HTERT RPE-1 (cell line): ENCODE results near the gene SGPP1.
"Not testable (repeated sequence)": the region's sequence is repeated elsewhere in the genome, so short reads cannot be mapped to it uniquely, and the experiment has no call there.

Source experiments
- in situ Hi-C: fragments of 300-500 bp; cut with MboI; formaldehyde crosslinking; loops from 4 replicates; pipeline ENCODE4 v1.14.3; 2020; ENCODE audit warnings: low sequenced_read_pairs

SGPP1 gene

DNA sequence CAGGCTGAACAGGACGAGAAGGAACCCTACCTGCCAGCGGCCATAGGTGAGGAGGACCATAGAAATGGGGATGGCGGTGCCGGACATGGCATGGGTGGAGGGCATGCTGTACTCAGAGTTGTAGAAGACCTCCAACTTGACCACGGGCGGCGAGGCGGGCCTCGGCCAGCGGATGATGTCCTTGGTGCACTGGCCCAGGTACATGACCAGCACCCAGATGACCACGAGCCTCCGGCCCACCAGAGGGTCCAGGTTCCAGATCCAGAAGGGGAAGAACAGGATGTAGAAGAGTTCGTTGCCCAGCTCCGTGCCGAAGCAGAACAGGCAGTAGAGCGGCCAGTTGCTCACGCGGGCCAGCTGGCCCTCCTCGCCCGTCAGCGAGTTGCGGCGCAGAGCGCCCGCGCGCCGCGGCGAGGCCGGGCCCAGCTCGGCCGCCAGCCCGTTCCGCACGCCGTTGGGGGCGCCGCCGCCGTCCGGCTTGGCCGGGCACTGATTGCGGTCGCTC is 582 bp downstream of the SGPP1 start:
- in situ Hi-C loops, result no loop called here

GRCh38 chr14:63726499-63726898 is 1.4 kb downstream of the SGPP1 start:
- in situ Hi-C loops, result no loop called here

DNA sequence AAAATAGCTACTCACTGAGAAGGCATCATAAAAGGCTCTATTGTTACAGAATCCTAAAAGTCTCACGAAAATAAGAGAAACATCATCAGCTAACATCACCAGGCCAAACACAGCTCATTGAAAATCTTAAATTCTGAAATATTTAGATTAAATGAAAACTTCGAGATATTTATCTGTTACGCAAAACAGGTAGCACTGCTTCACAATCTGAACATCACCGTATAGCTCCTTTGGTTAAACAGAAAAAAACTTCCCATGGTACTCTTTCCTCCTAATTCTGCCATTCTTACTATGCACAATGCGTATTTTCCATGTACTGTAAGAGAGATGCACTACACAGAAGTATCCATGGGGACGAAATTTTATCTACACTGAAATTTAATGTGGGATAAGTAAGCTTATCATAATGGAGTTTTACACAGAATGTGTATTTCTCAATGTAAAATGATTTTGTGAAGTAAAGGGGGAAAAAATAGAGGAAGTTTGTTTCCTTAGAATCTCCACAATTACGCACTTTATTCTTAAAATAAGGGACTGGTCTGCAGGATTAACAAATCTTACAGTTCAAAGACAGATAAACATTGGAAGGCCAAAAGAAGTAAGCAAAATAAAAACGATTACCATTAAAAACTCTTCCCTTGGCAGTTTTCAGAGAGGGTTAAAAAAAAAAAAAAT is 1.9 kb downstream of the SGPP1 start:
- in situ Hi-C loops, result no loop called here

DNA sequence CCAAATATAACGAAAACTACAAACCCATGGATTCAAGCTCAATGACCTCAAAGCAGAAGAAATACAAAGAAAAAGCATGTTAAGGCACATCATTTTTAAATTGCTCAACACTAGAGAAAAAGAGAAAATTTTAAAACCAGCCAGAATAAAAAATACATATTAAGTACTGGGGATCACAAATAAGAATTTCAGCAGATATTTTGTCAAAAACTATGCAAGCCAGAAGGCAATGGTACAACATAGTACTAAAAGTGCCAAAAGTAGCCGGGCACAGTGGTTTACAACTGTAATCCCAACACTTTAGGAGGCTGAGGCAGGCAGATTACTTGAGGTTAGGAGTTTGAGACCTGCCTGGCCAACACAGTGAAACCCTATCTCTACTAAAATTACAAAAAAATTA is 10.2 kb downstream of the SGPP1 start:
- in situ Hi-C loops, result no loop called here

DNA sequence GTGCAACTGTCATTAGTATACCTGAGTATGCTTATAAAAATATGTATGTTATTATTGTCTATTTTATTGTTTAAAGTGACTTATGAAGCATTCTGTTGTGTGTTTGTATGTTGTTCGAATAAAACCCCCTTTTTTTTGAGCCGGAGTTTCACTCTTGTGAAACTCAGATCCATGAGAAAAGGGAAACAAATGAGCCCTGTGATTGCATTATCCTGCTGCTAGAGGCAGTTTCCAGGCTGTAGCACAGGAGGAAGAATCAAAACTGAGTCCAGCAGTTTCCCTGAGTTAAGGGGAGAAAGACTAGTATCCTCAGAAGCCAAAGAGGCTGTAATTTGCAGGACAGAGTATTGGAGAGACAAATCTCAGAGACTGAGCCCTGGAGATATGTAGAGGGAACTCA is 12.5 kb downstream of the SGPP1 start:
- in situ Hi-C loops, result no loop called here

- in situ Hi-C loops, result no loop called here
Measured at GRCh38 chr14:63713764-63714163, 14.1 kb downstream of the SGPP1 start.

DNA sequence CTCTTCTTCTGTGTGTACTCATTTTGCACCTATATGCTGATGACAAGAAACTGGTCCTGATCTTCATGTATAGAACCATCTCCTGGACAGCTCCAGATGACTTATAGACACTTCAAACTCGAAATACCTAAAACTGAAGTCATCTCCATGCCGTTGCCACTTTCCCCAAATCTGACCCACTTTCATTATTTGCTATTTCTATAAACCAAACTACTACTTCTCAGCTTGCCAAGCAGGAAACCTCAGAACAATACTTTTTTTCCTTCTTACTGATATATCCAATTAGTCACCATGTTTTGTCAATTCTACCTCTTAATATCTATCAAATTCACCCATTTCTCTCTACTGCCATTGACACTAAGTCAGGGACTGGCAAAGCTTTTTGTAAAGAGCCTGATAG is 14.8 kb downstream of the SGPP1 start:
- in situ Hi-C loops, result no loop called here

DNA sequence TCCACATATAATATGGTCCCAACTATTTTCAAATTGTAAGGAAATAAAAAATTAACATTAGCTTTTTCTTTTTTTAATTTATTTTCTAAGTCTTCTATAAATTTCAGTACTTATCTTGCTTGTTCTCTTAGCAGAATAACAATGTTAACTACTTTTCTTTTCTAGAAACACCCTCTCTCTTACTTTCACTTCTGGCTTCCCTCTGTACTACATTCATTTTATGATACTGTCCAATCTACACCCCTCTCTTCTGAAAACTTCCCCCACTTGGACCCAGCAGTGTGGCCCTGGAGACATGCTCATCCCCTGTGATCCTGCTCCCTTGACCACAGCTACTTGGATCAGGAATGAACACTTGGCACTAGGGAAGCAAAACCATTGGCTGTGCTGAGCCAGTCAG is 15.7 kb downstream of the SGPP1 start:
- in situ Hi-C loops, result no loop called here

DNA sequence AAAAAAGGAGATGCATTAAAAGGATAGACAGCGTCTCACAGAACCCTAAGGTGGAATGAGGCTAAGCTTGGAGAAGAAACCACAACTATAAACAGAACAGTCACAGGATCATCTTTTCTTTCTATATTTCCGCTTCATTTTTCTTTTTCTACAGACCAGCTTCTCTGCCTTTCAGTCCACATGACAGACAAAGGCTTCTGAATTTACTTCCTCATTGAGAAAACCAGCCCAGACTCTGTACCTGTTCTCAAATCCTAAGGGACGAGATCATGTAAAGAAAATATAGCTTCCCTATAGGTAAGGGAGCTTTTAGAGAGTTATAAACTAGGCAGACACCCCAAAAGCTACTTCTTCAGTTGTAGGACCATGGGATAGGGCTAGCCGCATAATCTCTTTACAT is 17.4 kb downstream of the SGPP1 start:
- in situ Hi-C loops, result no loop called here

DNA sequence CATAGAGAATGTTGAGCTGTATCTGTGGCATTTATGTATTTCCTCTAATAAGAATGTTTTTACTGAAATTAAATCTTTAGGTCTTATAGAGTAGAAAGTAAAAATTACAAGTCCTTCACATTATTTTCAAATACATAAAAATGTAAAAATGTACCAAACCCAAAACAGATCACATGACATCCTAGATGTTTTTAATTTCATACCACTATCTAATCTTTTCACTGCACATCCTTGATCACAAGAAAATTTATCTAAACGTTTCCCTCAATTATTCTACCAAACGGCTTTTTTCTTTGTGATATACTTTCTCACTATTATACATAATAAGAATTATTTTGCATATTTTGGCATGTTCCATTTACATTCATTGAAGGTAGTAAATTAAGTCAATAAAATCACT is 18.3 kb downstream of the SGPP1 start:
- in situ Hi-C loops, result no loop called here

- in situ Hi-C loops, result no loop called here
Measured at GRCh38 chr14:63707216-63707615, 20.6 kb downstream of the SGPP1 start.

GRCh38 chr14:63705561-63706070 is 22.2 kb downstream of the SGPP1 start:
- in situ Hi-C loops, result no loop called here

DNA sequence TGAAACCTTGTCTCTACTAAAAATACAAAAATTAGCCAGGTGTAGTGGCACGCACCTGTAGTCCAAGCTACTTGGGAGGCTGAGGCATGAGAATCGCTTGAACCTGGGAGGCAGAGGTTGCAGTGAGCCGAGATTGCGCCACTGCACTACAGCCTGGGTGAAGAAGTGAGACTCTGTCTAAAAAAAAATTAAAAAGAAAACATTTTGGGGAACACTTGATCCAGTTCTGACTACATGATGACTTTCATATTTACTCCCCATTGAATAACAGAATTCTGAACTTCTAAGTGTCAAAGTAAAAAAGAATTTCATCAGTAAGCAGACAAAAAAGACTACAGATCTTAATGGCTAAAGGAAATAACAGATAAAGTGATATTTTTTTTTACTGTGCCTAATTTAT is 25.3 kb downstream of the SGPP1 start:
- in situ Hi-C loops, result not testable (repeated sequence)

DNA sequence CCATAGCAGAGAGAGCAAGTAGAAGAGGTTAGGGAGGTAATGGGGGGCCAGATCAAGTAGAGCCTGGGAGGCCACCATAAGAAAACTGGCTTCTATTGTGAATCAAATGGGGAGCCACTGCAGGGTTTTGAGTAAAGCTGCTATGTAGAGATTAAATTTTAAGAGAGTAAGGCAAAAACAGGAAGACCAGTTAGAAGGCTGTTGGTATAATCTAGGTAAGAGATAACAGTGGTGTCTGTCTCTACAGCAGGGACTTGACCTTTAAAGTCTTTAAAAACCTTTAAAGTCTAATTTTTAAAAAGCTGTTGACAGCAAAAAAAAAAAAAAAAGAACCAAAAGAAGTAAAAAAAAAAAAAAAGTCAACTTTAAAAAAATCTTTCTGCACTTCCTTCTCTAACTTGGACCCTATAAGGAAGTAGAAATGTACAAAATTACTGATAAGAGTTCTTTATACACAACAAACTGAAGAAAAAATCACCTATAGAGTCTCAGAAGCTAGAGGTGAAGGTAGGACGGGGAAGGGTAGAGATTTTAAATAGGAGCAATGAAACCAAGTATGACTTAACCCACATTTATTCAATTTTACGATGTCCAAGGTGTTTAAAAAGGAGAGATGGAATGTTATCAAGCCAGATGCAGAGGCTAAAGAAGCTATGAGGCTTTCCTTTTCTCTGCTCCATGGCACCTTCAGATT is 26.1 kb downstream of the SGPP1 start:
- in situ Hi-C loops, result no loop called here

- in situ Hi-C loops, result no loop called here
Measured at GRCh38 chr14:63692310-63693020, 35.4 kb downstream of the SGPP1 start.

- in situ Hi-C loops, result no loop called here
Measured at GRCh38 chr14:63689132-63689531, 38.7 kb downstream of the SGPP1 start.

DNA sequence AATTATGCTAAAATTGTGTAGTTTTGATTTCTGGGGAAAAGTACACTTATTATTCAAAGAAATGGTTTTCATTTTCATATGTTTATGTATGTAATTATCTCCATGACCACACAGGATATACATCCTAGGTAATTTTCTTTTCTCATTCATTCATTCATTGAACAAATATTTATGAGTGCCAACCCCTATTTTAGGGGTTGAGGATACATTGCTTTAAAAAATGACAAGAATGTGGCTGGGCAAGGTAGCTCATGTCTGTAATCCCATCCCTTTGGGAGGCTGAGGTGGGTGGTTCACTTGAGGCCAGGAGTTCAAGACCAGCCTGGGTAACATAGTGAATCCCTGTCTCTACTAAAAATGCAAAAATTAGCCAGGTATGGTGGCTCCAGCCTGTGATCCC is 40.9 kb downstream of the SGPP1 start:
- in situ Hi-C loops, result no loop called here

DNA sequence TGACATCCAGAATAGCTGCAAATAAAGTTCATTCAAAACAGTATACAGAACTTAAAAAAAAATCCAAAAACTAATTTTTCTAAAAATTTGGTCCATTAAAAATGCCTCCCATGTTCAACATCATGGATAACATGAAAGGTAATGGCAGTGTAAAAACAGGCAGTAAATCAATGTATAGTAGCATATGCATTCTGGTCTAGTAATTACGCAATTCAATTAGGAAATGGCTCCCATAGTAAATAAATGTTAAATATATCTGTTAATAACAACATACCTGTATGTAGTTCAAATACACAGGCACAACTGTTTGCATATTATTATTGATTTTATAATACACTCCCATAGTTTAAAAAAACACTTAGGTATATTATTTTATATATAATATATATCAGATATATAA is 42.5 kb downstream of the SGPP1 start:
- in situ Hi-C loops, result no loop called here

DNA sequence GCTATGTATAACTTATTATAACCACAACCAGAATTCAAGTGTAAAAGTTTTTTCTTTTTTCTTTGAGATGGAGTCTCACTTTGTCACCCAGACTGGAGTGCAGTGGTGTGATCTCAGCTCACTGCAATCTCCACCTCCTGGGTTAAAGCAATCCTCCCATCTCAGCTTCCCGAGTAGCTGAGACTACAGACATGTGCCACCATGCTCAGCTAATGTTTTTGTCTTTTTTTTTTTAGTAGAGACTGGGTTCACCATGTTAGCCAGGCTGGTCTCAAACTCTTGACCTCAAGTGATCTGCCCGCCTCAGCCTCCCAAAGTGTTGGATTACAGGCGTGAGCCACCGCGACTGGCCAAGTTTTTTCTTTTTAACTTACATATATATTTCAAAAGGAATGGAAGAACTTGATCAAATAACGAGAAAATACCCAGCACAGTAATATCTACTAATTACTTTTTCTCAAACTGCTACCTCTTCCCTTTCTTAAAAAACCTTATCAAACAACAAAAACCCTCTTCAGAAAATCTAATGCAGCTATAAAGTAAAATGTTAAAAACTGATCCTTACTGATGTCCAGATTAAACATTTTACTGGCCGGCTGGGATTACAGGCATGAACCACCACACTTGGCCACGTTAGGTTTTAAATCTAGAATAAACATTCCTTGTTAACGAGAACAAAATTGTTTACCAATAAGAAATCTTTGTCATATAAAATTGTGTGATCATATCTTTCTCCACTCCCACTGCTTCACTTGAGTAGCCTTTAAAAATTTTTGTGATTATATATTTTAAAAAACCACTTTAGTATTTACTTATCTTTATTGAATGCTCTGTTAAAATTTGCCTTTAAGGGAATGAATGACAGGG is 44.9 kb downstream of the SGPP1 start:
- in situ Hi-C loops, result no loop called here

- in situ Hi-C loops, result no loop called here
Measured at GRCh38 chr14:63678536-63678935, 49.3 kb downstream of the SGPP1 start.

- in situ Hi-C loops, result no loop called here
Measured at GRCh38 chr14:63677891-63678379, 49.9 kb downstream of the SGPP1 start.
